ENCODE measurements around the gene ZNF644.
"Not testable (repeated sequence)": the region's sequence is repeated elsewhere in the genome, so short reads cannot be mapped to it uniquely, and the experiment has no call there.

Gene ZNF644

DNA sequence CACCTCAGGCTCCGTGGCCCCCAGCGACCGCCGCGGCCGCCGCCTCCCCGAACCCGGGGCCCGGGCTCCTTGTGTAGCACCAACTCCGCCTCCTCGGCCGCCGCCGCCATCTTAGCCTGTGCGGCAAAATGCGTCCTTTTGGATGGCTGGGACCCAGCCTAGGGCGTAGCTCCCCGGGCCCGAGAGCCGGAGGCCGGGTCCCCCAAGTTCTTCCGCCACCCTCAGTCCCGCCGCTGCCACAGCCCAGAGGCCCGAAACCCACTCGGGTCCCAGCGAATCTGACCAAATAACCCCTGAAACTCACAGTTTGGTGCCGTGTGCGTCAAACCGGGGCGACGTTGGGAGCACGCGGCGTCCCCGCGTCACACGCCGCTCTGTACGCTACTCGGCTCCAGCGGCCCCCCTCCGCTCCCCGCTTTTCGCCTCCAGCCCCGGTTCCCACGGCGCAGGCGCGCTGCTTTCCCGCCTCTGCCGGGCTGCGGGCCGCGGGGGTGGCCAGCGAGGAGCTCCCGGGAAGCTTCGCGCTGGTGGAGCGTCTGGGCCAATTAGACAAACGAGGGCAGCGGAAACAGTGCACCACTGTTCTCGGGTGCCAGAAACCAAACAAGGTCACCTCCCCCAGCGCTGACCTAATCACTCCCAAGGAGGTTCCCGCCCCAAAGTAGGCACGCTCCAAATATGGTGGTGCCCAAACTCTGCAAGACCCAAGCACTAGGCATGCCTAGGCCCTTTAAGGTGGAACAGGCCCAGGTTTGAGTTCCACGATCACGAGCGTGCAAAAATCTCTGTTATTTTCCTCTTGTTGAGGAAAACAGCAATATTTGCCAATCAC lies at the start of gene ZNF644:
Gene ZNF644, minus strand, starts transcription at position 350 of the 832 bp plus-strand sequence. CDS start 39,682 bp downstream, outside the sequence.
- DNase-seq (ENCODE audit: low read depth), result peak; percentile 97
- H3K4me3 ChIP-seq (ENCODE audit: low read depth, low read length), result peak within 1 kb of the TSS; percentile 92
- TF ChIP-seq, protein P1, sequence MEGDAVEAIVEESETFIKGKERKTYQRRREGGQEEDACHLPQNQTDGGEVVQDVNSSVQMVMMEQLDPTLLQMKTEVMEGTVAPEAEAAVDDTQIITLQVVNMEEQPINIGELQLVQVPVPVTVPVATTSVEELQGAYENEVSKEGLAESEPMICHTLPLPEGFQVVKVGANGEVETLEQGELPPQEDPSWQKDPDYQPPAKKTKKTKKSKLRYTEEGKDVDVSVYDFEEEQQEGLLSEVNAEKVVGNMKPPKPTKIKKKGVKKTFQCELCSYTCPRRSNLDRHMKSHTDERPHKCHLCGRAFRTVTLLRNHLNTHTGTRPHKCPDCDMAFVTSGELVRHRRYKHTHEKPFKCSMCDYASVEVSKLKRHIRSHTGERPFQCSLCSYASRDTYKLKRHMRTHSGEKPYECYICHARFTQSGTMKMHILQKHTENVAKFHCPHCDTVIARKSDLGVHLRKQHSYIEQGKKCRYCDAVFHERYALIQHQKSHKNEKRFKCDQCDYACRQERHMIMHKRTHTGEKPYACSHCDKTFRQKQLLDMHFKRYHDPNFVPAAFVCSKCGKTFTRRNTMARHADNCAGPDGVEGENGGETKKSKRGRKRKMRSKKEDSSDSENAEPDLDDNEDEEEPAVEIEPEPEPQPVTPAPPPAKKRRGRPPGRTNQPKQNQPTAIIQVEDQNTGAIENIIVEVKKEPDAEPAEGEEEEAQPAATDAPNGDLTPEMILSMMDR (IDR thresholded peaks at IDR 0.05; ENCODE audit: insufficient read depth, low read depth, low read length, missing control alignments), result no peak

DNA sequence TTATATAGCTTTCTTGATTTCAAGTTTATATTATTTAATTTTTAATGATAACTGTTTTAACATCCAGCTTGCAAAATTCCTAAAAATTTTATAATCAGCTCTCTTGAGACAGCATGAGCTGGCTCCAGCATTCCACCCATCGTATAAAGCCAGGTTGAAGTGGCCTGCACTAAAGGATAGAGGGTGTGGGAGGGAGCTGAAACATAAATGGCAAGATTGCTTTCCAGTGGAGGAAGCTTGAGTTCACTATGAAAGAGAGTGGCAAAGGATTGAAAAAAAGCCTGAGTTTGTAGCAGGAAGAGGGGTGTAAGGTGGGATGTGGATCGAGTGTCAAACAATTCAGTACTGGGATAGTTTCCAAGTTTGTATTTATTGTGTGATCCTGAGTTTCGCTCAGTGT lies 48.5 kb upstream of the ZNF644 start:
- TF ChIP-seq, protein P1 (IDR thresholded peaks at IDR 0.05; ENCODE audit: insufficient read depth, low read depth, low read length, missing control alignments), result no peak

DNA sequence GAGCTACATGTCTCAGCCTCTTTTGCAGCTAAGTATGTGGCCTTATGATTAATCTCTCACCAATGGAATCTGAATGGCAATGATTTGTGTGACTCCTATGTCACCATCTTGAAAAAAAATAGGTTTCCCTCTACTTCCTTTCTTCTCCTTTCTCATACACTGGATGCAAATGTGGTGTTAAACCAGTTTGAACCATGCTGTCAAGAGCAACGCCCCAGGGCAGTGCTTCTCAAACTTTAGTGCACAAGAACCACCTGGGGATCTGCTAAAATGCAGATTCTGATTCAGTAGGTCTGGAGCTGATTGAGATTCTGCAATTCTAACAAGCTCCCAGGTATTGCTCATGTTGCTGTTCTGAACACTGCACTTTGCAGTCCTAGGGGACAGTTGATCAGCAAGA lies 44.7 kb upstream of the ZNF644 start:
- TF ChIP-seq, protein P1 (IDR thresholded peaks at IDR 0.05; ENCODE audit: insufficient read depth, low read depth, low read length, missing control alignments), result no peak
- no peak overlapping the region for H3K4me3 ChIP-seq (ENCODE audit: low read depth, low read length)
- no peak for DNase-seq (ENCODE audit: low read depth)

More for the DNA sequence above, 48.5 kb upstream of the ZNF644 start:
- DNase-seq (ENCODE audit: low read depth), result no peak
- H3K4me3 ChIP-seq (ENCODE audit: low read depth, low read length), result no peak overlapping the region

DNA sequence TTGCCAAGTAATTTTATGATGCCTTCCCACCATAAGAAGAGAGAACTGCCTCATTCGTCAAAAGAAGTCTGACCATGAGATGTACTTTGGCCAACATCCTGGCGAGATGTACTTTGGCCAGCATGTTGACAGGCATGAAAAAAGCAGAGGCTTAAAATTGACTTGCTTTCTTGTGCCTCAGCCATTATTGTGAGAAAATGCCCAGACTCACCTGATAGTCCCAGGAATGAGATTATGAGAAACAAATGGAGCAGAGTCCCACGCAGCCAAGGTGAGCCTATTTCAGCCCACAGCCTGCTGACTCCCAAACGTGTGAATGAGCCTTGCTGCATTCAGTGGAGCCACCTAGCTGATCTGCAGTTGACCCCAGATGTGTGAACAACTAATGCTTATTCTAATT lies 43.5 kb upstream of the ZNF644 start:
- H3K4me3 ChIP-seq (ENCODE audit: low read depth, low read length), result no peak overlapping the region
- no peak for DNase-seq (ENCODE audit: low read depth)

DNA sequence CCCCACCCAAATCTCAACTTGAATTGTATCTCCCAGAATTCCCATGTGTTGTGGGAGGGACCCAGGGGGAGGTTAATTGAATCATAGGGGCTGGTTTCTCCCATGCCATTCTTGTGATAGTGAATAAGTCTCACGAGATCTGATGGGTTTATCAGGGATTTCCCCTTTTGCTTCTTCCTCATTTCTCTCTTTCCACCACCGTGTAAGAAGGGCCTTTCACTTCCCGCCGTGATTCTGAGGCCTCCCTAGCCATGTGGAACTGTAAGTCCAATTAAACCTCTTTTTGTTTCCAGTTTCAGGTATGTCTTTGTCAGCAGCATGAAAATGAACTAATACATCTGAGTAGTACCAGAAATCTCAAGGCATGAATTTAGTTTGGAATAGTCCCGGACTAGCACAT lies 41.6 kb upstream of the ZNF644 start:
- peak; percentile 61 for DNase-seq (ENCODE audit: low read depth)
- H3K4me3 ChIP-seq (ENCODE audit: low read depth, low read length), result not testable (repeated sequence)

More for the DNA sequence above, 43.5 kb upstream of the ZNF644 start:
- TF ChIP-seq, protein P1 (IDR thresholded peaks at IDR 0.05; ENCODE audit: insufficient read depth, low read depth, low read length, missing control alignments), result no peak

DNA sequence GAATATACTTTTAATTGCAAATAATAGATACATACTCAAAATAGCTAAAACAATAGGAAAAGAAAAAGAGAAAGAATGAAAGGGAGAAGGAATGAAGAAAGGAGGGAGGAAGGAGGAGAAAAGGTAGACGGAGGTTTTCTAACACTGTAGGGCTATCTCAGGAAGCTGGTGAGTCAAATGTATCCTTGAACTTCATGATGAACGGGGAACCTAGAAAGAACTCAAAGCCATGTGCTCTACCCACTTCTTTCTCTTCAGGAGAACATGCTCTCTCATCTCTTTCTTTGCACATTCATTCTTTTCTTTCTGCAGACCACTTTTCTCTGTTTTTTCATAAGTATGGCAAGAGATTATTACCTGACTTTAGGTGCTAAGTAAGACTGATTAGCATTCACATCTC lies 37.3 kb upstream of the ZNF644 start:
- TF ChIP-seq, protein P1 (IDR thresholded peaks at IDR 0.05; ENCODE audit: insufficient read depth, low read depth, low read length, missing control alignments), result no peak
- H3K4me3 ChIP-seq (ENCODE audit: low read depth, low read length), result no peak overlapping the region
- no peak for DNase-seq (ENCODE audit: low read depth)

DNA sequence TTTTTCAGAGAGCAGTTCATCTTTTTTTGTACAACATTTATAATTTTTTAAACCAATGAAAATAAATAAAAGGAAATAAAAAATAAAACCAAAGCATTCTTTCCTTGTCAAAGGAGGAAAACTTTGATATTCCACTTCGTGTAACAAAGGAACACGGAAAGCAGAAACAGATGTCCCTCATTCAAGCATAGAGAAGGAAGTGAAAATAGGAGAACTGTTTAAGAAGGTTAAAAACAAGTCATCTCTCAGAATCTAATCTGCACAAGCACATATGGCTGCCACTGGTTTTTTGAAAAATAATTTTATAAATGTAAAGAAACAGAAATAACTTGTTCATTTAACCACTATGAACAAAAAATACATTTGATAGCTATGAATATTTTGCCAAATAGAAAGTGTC lies 35.9 kb upstream of the ZNF644 start:
- no peak overlapping the region for H3K4me3 ChIP-seq (ENCODE audit: low read depth, low read length)
- DNase-seq (ENCODE audit: low read depth), result no peak
- TF ChIP-seq, protein P1 (IDR thresholded peaks at IDR 0.05; ENCODE audit: insufficient read depth, low read depth, low read length, missing control alignments), result no peak
